PFSK-1 (cell line): ENCODE results near the gene ADIPOQ.

ENCODE experiments used
- FOXP2 ChIP-seq: optimal IDR thresholded peaks from 2 replicates; pipeline ENCODE3; 2011; ENCODE audit warnings: borderline replicate concordance, control low read depth, inconsistent platforms; ENCODE audit not compliant: insufficient read depth; ENCODE audit errors: extremely low read length, extremely low read depth
- POLR2AphosphoS5 ChIP-seq: IDR thresholded peaks from 2 replicates; pipeline ENCODE4 v1.6.1; 2012; ENCODE audit warnings: low read depth, mild to moderate bottlenecking, control low read depth, low read length, moderate library complexity
- REST ChIP-seq, 2 experiments: IDR thresholded peaks; 2 replicates each; pipeline versions ENCODE4 v1.6.1 to v1.8.0; 2011 to 2012; ENCODE audit warnings: low read depth in 2 of 2, low read length in 2 of 2, control low read depth in 1 of 2, inconsistent platforms in 1 of 2, mild to moderate bottlenecking in 1 of 2, moderate library complexity in 1 of 2; ENCODE audit not compliant: insufficient read depth in 1 of 2
- SIN3A ChIP-seq: IDR thresholded peaks from 2 replicates; pipeline ENCODE4 v1.6.1; 2012; ENCODE audit warnings: mild to moderate bottlenecking, low read length, moderate library complexity, borderline replicate concordance; ENCODE audit not compliant: insufficient read depth
- TAF1 ChIP-seq: IDR thresholded peaks from 2 replicates; pipeline ENCODE4 v1.6.1; 2012; ENCODE audit warnings: low read length, control low read depth, borderline replicate concordance; ENCODE audit not compliant: insufficient read depth

ADIPOQ gene

GRCh38 chr3:186807231-186807630 lies 35.3 kb upstream of the ADIPOQ start:
- TF ChIP-seq SIN3A (no peak), TAF1 (no peak), POLR2AphosphoS5 (no peak), FOXP2 (no peak), REST (IDR thresholded peaks at IDR 0.05; ENCODE audit: insufficient read depth in 1 of 2, low read depth in 2 of 2, low read length in 2 of 2) (no peak)

GRCh38 chr3:186810336-186810996 lies 32.0 kb upstream of the ADIPOQ start:
- no peak for TF ChIP-seq TAF1
- TF ChIP-seq FOXP2, result no peak

DNA sequence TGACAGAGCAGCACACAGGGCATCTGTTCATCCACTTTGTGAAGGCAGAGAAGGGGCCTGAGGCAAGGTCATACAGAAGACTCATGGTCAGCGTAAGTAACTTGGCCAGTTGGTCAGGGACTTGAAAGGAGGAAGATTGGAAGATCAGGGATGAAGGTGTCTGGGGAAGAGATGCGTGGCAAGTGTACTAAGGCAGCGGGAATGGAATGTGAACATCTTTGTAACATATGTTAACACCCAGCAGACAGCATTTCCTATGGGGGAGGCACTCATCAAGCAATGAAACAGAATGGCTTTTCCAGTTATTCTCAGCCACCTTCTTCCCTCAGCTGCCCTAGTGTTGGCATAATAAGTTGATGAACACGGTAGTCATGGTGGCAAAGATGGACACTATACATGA lies 28.4 kb upstream of the ADIPOQ start:
- TF ChIP-seq REST (IDR thresholded peaks at IDR 0.05; ENCODE audit: insufficient read depth in 1 of 2, low read depth in 2 of 2, low read length in 2 of 2) (no peak), TAF1 (no peak), FOXP2 (no peak), SIN3A (no peak), POLR2AphosphoS5 (no peak)

GRCh38 chr3:186815435-186815834 lies 27.1 kb upstream of the ADIPOQ start:
- no peak for TF ChIP-seq FOXP2
- no peak for TF ChIP-seq SIN3A
- no peak for TF ChIP-seq POLR2AphosphoS5
- no peak for TF ChIP-seq TAF1
- TF ChIP-seq REST (IDR thresholded peaks at IDR 0.05; ENCODE audit: insufficient read depth in 1 of 2, low read depth in 2 of 2, low read length in 2 of 2), result no peak

GRCh38 chr3:186818516-186818915 lies 24.0 kb upstream of the ADIPOQ start:
- TF ChIP-seq TAF1 (no peak), REST (IDR thresholded peaks at IDR 0.05; ENCODE audit: insufficient read depth in 1 of 2, low read depth in 2 of 2, low read length in 2 of 2) (no peak), FOXP2 (no peak), SIN3A (no peak), POLR2AphosphoS5 (no peak)
